A204.1 (cell line): ENCODE measurements around the gene YEATS2.

Experiments
- FAIRE-seq: peaks from 2 replicates; lab custom pipeline; 2012; peaks lifted over from hg19 to GRCh38; lab: Jason Lieb, UNC

YEATS2 gene

DNA sequence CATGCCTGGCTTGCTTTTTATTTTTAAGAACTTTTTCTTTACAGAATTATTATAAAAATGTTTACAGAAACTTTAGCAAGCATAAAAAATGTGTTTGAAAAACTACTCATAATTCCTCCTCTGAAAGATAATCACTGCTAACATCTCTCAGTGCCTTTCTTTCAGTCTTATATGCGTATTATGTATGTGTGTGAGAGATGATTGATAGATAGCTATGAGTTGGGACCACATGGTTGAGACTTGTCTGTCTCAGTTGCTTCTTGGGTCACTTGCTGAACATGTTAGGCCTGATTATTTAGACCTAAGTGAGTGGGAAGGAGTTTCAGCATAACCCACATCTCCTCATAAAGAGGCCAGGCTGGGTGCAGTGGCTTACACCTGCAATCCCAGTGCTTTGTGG lies 116.6 kb downstream of the YEATS2 start:
- FAIRE-seq, result no peak

DNA sequence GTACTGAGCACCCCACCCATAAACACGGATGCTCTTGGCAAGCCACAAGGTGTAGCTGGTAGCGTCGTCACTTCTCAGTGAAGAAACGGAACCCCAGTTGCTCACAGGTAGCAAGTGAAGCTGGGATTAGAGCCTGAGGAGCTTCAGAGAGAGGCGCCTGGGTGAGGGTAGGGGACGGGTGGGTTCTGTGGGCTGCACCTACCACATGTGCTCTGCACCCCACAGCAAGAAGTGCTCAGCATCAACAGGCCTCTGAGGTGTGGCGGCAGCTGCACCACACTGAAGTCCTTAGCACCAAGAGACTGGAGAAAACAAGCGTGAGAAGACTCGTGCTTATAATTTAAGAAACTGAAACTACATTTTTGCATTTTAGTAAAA lies 118.0 kb downstream of the YEATS2 start:
- no peak for FAIRE-seq

DNA sequence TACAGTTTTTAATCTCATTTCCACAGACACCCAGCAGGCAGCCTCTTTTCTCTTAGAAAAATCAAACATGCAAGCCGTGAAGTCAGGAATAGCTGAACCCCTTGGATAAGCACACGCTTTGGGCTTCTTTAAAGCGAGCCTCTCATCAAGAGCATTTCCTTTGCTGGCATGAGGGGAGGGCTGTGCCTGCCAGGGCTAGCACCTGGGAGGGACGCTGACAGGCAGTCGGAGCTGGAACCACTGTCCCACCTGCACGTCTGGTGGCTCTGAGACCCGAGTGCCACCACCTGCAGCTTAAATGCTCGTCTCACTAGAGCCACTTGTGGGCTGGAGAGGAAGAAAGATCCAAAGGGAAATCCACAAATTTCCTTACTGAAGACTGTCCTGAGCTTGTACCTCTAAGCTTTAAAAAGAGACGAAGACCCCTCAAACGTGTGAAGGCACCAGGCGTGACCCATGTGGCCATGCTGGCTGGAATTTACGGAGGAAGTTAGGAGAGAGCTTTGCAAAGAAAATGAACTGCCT lies 118.4 kb downstream of the YEATS2 start:
- no peak for FAIRE-seq

DNA sequence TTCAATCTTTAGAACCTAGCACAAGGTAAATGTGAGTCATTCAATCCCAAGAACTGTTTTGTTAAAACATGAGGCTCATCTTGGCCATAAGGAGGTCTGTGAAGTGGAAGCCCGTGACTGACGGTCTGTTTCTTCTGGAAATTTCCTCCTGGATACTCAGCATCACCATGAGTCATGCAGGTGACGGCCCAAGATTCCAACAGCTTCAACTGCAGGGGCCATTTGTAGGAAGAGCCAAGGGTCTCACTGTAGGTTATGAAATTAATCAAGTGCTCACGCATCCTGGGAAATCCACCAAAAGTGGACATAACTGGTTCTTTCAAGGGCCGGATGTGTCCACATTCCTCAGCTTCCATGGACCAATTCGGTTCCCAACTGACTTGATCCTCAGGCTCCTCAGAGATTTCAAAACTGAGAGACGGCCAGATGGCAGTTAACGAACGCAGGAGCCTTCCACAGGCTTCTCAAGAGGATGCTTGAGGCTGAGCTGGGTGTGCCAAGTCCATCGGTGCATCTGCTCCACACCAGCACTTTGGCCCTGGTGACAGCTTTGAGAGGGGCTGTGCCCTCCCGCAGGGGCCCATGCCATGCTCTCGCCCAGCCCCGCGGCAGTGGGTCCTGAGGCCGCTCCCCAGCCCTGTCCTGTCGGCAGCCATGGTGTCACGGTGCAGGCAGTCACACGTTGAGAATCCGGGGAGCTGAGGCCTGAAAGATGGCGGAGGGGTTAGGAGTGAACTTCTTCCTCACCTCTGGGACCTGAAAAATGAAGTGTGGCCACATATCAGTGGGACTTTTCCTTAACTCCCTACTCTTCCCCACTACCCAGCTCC lies 119.3 kb downstream of the YEATS2 start:
- no peak for FAIRE-seq

DNA sequence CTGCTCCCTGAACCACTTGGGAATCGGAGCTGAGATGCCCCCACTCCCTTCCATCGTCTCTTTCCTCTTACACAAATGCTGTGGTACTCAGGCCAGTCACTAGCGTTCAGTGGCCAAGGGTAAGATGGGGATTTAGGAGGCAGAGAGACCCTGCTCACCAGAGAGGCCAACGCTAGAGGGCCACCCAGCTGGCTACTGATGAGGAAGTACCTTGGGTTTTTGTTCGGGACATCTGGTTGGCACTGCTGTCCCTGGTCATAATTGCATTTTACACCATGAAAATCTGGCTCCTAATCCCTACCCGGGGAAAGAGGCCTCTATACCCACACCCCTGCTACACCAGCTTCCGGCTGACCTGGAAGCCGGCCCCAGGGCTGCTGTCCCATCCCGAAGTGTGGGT lies 120.0 kb downstream of the YEATS2 start:
- FAIRE-seq, result no peak

DNA sequence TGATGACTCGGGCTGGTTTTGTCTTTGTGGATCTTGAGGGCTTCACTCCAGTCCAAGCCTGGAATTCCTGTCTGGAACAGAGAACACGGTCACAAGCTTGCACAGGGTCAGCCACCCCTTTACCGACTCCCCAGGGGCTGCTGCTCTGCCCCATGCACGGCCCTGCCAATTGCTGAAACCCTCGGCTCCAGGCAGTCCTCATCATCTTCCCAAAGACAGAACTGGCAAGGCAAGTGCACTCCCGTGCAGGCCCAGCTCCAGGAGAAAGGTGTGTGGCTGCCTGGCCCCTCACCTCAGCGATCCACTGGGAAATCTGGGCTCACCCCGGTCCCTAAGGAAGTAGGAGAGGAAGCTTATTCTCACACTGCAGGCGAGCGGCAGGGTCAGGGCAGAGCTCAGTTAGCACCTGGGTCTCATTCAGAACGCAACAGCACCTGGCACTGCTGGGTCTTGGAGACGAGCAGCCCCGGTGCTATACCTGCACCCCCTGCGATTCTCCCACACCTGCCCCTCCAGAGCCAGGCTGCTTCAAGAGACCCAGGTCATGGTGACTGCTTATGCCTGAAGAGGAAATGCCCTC lies 120.5 kb downstream of the YEATS2 start:
- no peak for FAIRE-seq

DNA sequence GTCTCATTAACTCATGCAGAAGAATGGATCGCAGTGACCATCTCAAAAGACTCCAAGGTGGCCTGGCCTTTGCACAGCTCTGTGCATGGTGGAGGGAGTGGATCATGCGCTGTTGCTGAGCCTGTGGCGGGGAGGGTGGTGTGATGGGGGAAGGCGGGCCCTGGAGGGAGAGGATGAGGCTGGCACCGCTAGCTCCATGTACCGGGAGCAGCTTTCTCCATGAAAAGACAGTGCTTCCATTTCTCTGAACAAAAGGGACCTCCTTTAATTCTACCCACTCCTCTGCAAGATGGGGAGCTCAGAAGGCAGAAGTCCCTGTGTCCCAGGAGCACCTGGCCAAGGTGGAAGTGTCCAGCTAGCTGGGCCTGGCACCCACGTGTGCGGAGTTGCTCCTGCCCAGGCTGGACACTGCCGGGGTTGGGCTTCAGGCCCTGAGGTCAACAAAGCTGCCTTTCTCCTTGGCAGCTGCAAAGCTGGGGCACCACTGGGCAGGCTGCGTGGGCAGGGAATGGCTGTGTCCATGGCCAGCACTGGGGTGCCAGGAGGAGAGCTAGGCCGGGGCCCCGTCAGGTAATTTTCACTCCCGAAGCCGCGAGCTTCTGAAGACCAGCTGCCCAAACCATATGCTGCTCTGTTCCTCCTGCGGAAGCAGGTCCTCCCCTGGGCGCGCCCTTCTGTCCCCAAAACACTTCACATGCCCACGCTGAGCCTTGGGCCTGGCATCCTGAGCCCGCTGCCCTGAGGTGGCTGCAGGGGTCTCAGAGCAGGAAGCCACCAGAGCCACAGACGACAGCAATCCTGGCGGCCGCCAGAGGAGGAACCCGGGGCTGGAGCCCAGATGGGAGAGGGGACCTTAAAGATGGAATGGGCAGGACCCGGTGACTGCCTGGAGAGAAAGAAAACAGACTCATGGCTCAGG lies 121.4 kb downstream of the YEATS2 start:
- no peak for FAIRE-seq

DNA sequence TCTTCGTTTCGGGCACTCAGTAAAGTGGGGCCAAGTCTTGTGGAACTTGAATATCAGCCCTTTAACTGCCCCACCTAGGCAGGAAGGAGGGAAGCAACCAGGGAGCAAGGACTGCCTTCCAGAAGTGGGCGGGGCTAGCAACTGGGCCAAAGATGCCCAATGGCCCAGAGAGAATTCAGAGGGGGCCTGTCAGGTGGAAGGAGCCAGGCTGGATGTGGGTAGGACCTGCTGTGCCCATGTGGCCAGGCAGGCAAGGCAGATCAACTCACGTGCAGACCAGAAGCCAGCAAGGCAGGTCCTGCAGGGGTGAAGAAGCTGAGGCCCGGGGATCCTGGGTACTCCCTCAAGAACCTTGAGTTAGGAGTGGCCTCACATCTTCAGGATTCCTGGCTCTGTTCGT lies 122.2 kb downstream of the YEATS2 start:
- FAIRE-seq, result no peak

DNA sequence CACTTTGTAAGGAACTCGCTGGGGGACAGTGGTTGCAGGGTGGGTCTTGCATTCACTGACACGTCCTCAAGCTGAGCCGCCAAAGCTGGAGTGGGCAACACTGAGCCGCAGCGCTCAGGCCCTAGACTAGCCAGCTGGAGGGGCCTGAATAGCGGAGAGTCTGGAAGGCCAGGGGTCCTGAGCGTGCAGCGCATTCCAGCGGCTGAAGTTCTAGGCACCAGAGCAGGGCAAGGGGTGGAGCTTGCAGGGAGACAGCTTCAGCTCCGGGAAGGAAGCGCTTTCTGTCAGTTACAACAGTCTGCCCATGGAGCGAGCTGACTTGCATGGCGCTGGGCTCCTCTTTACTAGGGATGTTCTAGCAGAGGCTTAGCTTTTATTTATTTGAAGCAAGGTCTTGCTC lies 125.0 kb downstream of the YEATS2 start:
- no peak for FAIRE-seq

DNA sequence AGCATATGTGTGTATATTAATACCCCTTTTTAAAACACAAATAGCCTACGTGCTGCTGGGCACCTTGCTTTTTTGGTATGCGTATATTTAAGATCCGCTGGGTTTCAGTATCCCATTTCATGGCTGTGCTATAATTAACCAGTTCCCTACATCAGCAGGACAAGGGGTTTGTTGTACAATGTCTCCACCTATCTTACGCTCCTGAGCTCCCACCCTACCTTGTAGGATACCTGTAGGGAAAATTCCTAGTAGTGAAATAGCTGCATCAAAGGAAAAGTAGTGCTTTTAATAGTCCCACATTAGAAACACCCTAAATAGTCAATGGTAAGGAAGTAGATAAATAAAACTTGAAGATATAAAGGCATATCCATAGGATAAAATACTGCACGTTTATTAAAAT lies 126.4 kb downstream of the YEATS2 start:
- no peak for FAIRE-seq

DNA sequence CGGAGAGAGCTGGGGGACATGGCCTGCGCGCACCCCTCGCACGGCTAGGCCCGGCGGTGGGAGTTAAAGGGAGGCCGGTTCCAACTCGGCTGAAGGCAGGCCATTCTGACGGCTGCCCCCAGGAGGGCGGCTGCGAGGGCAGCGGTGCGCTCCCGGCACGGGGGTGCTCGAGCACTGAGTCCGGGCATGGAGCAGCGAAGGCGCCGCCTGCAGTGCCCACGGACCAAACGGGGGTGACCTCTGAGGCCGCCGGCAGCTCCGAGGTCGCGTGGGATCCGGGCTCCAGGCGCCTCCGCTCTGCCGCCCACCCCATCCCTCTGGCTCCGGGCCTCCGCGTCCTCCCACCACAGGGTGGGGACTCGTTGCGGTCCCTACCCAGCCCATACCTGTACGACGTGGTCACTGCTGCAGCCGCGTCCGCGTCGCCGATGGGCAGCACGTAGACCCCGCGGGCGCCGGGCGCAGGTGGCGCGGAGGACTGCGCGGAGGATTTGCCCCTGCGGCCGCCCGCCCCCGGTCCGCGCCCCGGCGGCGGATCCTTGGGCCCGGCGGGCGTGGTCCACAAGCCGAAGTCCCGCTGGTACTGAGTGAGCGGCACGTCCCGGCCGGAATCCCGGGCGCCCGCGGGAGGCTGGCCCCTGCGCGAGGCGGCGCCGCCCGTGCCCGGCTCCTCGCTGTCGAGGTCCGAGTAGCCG lies 127.3 kb downstream of the YEATS2 start:
- FAIRE-seq, result no peak

DNA sequence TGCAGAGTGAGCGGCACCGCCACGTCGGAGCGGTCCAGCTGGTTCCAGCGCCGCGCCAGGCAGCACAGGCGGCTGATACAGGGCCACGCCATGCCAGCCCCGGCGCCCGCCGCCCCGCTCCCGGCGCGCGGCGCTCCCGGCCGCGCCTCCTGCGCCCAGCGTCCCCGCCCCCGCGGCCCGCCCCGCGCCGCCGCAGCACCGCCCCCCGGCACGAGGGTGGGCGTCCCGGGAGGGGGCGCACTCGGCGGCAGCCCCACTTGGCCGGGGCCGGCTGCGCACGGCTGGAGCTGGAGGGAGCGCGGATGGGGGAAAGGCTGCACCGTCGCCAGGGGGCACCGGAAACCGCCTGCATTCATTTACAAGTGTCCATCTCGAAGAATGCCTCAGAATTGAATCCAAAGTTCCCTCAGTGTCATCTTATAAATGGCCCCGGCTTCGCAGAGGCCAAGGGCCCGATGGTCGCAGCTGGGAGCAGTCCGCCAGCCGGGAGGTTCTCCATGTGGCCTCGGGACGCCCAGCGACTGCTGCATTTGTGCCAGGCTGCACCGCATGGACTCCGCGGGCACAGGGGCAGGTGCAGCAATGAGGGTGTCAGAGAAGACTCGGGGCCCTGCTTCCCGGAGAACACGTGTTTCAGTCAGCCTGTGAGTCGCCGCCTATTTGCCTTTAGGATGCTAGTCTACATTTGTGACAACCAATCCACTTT lies 128.0 kb downstream of the YEATS2 start, which contains the start of gene MAP6D1:
Gene MAP6D1, minus strand, starts transcription at position 122 of the 706 bp plus-strand sequence. Its CDS starts 30 bp downstream, at position 92.
- FAIRE-seq, result no peak

DNA sequence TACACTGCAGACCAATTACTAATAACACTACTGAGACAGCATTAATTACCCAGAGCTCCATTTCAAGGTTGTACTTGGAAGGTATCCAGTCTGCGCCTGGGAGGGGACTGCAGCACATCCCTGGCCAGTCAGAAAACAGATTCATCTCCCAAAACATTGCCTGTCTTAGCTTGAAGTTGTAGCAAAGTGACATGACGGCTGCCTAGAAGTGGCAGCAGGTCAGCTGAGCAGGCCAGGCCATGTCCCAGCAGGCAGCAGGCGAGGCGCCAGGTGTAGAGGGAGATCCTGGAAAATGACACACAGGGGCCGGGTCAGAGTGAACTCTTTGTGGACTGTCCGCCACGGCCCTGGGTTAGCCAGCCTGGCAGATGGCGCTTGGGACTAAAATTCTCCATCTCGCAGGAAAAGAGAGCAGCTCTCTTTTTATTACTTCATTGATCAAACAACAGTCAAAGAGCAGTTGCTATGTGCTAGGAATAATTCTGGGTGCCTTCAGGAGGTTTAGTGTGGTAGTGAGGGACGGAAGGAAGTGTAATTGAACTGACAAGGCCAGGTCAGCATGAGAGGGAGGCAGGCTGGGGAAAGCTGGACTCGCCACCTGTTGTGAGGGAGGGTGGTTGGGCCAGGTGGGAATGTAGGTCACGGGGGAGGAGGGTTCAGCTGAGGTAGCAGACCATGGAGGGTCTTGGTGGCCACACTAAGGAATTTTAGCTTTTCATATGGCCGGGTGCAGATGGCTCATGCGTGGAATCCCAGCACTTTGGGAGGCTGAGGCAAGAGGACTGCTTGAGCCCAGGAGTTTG lies 129.1 kb downstream of the YEATS2 start:
- no peak for FAIRE-seq

DNA sequence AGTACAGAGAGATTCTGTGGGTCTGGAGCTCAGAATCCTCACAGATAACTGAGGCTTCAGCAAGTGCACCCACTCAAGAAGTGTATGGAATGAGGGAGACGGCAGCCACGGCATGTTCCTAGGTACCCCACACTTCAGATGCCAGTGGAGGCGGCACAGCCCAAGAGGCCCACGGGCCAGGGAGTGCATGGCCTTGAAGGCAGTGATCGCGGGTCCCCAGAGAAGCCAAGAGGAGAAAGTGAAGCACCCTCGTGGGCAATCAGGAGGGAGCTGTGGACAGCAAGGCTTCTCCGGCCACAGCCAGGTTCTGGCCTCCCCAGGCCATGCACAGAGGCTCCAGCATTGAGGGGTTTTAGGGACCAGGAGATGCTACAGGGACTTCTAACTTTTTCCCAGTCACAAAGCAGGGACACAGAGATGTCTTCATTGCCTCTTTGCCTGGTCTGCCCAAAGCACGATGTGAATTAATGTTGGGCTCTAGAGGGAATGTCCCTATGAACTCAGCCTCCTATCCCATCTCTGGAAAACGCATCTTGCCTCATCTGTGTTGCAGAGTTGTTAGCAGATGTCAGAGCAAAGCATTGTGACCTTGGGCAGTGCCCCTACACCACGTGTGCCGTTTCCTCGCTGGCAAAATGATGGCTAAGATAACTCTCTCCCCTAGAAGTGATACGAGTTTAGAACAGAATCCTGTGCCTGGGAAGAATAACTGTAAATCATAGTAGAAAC lies 130.4 kb downstream of the YEATS2 start:
- no peak for FAIRE-seq

DNA sequence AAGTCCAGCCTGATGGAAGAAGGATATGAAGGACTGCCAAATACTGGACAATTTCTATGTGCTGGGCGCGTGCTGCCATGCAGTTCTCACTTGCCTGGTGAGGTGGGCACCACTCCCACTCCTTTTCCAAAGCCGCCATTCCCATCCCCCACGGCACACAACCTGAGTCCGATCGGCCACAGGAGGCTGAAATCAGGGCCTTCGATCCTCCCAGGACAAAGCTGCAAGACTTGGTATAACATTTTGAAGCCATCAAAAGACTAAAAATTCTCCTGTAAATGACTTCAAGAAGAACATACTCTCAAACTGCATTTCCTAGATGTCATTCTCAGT lies 130.9 kb downstream of the YEATS2 start:
- FAIRE-seq, result no peak

DNA sequence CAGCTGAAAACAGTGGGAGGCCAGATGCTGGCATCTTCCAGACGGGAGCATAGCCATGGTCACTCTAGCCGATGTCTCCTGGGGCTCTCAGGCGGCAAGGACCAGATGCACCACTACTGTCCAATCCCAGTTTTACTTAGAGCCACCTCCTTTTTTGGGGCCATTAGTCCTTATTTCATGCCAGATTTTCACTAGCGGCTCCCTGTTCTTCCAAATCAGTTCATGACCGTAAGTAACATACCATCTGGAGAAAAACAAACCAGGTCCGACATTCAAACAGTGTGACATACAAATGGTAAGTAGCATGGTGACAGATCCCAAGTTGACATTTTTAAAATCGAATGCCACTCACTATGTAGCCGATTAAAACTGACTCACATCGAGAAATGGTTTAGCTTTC lies 131.9 kb downstream of the YEATS2 start:
- no peak for FAIRE-seq

DNA sequence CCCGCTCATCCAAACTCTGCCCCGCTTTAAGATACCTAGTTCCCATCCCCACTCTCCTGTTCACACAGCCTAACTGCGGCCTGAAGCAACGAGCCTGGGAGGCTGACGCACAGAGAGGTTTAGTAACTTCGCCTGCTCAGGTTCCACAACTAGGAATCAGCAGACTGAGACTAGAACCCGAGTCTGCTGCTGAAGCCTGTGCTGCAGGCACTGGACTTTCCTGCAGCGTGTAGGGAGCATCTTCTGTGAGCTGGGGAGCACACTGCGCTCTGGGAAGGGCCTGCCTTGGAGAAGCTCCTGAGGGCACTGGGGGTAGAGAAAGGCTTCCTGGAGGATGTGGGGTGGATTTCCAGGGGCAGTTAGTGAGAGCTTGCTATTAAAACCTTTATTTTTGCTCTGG lies 132.6 kb downstream of the YEATS2 start:
- FAIRE-seq, result no peak

DNA sequence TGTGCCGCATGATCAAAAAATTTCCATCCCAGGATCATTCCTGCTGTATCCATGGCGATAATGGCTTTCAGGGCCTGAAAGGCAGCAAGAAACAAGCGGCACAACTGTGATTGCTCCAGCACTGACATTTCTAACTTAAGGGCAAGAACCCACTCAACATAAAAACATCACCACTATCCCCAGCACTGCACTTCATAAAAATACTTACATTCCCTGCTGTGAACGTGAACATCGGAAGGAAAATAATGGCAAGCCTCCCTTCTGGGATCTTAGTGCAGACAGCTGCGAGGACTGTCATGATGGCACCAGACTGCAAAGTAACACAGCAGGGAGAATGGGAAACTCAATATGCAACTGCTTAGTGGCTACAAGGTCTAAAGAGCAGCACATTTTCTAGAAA lies 135.9 kb downstream of the YEATS2 start:
- no peak for FAIRE-seq

DNA sequence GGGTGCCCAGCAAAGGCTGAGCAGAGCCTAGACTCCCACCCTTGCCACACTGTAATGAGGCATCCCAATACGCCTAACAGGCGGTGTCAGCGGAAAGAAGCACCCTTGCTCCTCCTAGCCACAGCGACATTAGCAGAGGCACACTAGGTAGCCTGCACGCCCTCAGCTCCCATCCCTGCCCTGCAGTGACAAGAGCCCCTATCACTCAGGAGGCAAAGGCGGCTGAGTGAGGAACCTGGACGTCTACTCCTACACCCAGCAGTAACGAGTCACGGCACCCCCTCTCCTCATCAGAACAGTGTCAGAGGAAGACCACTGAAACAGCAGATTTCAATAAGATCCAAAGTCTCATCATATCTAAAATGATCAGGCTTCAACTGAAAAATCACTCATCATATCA lies 139.8 kb downstream of the YEATS2 start:
- FAIRE-seq, result no peak

DNA sequence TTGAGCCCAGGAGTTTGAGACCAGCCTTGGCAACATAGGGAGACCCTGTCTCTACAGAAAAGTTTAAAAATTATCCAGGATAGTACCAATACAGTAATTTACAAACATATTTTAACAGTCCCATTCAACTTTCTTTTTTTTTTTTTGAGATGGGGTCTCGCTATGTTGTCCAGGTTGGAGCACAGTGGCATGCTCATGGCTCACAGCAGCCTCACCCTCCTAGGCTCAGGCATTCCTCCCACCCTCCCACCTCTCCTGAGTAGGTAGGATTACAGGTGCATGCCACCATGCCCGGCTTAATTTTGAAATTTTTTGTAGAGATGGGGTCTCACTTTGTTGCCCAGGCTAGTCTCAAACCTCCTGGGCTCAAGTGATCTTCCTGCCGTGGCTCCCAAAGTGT lies 140.3 kb downstream of the YEATS2 start:
- FAIRE-seq, result no peak
